GM19240 (cell line): ENCODE results near the gene TLX3.
"Not testable (repeated sequence)": the region's sequence is repeated elsewhere in the genome, so short reads cannot be mapped to it uniquely, and the experiment has no call there.

ENCODE experiments used
- DNase-seq: peaks from one replicate; pipeline ENCODE4 v3.0.0; 2011; ENCODE audit warnings: low spot score; ENCODE audit not compliant: insufficient read length

The TLX3 gene

DNA sequence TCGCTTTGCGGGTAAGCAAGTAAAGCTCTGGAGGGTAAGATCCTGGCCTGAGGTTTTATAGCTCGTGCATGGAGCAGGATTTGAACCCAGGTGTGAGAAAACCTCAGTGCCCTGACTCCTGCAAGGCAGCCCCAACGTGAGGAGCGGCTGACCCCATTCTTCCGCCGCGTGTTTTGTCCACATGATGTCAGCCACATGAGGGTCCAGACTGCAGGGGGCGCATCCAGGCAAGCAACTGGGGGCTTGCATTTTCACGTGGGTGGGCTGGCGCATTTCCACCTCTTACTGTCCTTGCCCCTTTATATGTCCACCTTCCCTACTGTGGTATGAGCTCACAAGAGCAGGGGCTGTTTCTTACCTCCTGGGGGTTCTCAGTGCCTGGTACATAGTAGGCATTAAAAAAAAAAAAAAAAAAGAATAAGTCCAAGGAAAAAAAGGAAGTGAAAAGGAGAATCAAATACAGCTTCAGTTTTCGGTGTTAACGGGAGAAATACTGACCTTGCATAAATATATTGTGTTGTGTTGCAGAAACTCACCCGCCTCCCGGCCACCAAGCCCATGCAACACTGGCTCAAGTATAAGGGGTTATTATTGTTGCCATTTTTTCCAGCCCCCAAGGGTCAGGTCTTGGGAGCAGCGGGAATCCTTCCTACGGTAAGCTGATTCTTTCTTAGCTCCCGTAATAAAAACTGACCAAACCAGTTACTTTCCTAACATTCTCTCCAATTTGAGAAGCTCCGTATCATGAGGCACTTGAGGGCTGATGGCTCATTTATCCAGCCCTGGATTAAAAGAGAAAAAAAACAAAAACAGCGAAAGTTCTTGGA is 15.0 kb downstream of the TLX3 start:
- no peak for DNase-seq

DNA sequence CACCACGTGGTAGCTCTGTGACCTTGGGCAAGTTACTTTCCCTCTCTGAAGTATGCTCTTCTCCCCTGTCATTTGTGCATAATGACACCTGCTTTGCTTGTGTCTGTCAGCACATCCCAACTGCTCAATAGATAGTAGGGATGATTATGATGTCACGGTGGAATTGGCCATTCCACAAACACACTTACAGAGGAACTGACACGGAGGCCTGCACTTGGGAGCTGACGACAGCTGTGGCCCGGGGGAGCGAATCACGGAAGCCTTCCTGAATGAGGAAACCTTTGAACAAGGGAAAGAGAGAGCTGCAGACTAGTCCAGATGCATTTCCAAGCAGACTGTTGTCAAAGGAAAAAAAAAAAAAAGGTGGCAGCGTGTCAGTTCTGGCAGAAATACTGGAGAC is 21.0 kb downstream of the TLX3 start:
- DNase-seq, result no peak

DNA sequence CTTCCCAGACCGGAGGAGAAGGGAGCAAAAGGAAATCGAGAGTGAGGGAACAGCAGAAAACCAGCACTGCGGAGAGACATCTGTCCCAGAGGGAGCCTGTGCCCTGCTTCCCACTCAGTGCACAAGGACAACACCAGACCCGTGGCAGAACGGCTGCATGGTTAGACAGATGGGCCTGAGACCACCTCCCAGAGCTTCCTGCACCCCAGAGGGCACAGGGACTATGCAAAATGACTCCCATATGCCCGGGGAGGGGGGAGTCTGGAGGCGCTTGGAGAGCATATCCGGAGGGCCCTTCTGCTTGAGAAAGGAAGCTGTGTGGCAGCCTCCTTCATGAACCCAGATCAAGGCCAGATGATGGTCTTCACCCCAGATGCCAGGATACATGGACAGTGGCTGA is 26.6 kb downstream of the TLX3 start:
- no peak for DNase-seq

DNA sequence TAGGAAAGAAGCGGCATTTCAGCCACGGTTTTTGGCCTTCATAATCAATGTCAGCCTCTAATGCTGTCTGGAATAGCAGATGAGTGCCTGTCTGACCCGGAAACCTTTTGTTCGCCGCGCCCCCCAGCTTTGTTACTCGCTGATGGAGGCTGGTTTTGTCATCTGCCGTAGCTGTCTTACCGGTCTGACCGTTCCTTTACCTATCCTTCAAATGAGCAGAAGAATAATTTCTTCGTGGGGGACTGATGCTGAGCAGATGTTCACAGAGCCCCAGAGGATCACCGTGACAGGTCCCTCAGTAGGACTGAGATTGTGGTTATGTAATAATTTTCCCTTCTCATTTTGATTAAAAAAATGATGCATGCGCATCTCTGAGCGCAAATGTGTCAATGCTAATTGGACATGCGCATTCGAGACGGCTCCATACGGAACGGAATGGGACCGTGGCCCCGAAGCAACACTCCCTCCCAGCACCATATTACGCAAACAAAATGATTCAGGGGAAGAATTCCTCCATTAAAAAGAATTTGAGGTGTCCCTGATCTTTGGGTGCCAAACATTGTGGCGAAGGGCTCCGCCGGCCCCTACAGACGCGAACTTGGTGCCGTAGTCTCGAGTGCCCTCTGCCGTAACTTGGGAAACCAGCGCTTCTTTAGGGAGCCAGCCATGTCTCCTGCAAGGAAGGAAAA is 27.6 kb downstream of the TLX3 start:
- DNase-seq, result no peak

DNA sequence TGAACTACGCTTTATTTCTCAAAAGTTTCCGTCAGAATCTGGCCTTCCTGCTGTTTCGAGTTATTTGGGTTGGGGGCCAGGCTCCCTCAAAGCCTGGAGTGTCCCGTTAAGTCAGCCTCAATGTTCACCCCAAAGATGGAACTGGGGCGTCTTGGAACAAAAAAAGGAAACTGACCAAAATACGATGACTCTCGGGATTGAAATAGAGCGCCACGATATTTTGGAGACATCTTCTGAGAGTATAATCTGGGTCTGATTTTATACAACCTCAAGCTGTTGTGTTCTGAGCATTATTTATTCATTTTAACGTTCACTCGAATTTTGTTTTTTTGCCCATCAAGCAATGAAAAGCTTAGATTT is 28.1 kb downstream of the TLX3 start:
- DNase-seq, result no peak

DNA sequence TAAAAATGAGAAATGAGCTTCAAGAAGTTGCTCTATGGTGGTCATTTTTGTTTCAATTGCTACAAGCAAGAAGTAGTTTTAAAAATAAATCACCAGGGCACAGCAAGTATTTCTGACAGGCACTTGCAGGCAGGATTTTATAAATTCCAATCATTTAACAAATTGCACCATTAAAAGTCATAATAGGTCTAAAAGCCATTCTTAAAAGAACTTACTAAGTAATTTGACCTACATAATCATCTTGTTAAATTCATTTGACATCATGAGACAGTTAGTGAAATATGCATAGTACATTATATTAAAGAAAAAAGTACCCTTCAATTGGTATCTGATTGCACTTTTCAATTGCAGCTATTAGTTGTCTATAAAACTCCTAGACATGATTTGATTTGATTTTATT is 31.0 kb downstream of the TLX3 start:
- no peak for DNase-seq

DNA sequence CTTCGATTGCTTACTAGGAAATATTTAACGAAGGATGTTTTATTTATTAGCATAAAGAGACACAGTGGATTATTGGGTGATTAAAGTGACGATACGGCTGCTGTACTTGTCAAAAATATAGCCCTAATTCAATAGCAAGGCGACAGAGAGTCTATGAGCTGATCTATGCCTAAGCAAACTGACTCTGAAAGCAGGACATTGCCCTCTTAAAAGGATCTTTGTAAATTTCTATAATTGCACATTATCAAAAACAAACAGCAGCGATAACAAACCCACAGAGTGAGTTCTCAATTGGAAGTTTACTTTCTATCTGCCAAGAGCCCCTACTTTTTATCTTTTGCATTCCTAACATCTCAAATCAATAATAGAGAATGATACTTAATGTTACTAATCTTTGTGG is 31.4 kb downstream of the TLX3 start:
- DNase-seq, result no peak

DNA sequence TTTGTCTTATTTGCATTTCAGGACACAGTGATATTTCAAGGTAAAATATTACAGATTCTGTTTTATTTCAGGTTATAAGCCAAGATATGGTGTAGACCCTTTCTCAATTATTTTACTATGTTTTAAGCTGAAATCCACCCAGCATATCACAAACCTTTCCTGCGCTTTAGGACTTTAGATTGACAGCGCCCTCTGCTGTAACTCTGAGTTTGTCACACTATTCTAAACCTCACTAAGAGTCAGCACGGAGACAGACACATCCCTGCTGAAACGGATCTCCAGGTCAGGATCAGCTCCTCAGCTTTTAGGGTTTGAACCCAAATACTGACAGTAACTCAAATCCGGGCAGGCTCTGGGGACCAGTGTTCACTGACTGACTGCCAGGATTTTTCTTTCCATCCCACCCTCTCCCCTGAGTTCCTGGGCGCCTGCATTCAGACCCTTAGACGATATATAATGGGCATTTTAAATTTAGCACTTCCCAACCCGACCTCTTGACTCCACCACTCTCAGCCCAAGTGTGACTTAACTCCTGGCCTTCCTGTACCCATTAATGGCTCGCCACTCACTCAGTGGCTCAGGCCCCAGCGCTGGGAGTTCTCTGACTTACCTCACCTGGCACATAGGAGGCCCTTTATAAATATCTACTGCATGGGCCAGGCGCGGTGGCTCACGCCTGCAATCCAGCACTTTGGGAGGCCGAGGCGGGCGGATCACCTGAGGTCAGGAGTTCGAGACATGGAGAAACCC is 33.5 kb downstream of the TLX3 start:
- no peak for DNase-seq

DNA sequence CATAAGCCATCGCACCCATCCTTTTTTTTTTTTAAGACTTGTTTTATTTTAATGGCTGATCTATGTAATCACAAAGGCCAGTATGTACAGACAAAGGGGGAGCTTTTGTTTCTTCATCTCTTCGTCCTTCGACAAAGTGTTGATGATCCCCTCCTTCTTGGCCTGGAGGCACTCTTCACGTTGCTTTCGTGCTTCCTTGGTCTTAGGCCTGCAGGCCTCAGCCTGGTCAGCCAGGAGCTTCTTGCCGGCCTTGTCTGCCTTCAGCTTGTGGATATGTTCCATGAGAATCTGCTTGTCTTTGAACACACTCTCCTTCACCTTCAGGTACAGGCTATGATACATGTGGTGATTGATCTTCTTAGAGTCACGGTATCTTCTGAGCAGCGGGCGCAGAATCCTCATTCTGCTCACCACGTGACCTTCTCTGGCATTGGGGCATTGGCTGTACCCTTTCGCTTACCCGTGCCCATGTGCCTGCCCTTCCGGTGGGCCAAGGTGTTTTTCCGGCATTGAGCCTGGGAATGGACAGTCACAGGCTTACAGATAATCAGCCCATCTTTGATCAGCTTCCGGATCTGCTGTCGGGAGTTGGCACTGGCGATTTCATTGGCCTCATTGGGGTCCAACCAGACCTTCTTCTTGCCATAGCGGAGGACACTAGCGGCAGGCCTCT is 36.0 kb downstream of the TLX3 start:
- no peak for DNase-seq

DNA sequence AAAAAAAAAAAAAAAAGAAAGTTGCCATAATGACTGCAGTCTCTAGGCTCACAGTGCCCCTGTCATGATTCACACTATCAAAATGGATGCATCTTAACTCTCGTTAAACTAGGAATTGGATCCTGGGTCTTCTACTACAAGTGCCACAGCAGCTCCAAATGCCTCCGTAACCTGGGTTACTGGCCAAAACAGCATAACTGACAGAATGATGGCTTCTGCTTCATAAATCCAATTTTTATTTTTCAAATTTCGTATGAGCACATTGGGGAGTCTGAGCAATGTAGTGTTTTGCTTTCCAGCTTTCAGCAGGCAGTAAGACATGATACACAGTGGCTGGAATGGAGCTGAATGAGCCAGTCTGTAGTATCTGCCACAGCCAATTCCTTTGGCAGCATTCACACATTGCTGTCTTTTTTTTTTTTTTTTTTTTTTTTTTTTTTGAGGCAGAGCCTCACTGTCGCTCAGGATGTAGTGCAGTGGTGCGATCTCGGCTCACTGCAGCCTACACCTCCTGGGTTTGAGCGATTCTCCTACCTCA is 42.6 kb downstream of the TLX3 start:
- DNase-seq, result no peak

DNA sequence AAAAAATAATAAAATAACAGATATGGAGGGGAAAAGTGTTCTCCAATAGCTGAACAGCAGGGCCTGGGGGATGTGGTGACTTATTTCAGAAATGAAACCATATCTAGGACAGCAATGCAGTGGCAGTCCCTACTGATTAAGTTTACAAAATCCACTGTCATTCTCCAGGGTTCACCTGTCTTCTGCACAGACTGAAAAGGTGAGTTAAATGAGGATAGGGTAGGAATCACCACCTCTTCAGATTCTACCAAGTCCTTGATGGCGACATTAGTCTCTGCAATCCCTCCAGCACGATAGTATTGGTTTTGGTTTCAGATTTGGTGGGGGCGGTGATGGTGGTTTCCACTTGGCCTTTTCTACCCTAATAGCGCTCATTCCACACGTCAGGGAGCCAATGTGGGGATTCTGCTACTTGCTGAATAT is 46.3 kb downstream of the TLX3 start:
- peak; percentile 62 for DNase-seq

DNA sequence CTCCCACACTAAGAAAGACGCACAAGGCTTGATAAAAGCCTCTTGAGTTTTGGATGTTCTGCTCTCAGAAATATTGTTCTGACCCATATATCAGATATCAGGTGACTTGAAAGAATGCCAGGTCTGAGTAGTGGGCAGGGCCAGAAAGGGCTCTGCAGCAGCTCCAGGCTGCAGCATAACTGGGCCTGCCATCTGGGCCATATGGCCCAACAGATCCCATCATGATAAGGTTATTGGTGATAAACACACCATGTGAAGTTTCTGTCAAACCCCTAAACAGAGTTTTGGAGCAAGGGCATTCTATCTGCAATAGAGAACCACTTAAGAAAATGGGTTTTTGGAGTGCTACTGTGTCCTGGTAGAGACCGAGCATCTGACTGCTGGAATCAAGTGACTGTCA is 48.8 kb downstream of the TLX3 start:
- no peak for DNase-seq

DNA sequence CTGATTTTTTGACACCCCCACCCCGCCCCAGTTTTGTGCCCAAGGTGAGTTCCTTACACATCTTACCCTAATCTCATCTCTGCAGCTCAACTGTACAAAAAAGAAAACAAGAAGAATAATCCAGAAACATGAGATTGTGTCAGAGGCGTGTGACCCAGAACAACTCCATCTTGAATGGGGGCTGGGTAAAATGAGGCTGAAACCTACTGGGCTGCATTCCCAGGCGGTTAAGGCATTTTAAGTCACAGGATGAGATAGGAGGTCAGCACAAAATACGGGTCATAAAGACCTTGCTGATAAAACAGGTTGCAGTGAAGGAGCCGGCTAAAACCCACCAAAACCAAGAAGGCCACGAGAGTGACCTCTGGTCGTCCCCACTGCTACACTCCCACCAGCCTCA is 52.1 kb downstream of the TLX3 start:
- DNase-seq, result not testable (repeated sequence)
